ENCODE results near the gene KCNG3.

- TF ChIP-seq CTCF (IDR thresholded peaks at IDR 0.05; ENCODE audit: insufficient read depth, low read length, poor library complexity, severe bottlenecking) (no peak), EZH2phosphoT487 (conservative IDR thresholded peaks at IDR 0.05; ENCODE audit: low read length) (no peak)
These were observed 36.8 kb downstream of the KCNG3 start for GRCh38 chr2:42457011-42457410.
